Liver (tissue), 9 donors: ENCODE data around the gene GLIPR1. TPM values are rescaled to one million over a fixed set of nuclear protein-coding genes. Genes with fewer than 3 reads are reported as not detected.
A peak's percentile ranks its signal among the peaks of the same experiment; 100 is the strongest.

Source experiments
- DNase-seq: peaks from one replicate; pipeline ENCODE4 v3.0.0-alpha.2; 2017; ENCODE audit warnings: low spot score
- H3K27ac ChIP-seq, 2 donors: one replicate each; pipeline ENCODE4 v1.7.0; 2013; ENCODE audit warnings: inconsistent platforms in 2 of 2, low read length in 2 of 2, control low read depth in 1 of 2, low read depth in 1 of 2, mild to moderate bottlenecking in 1 of 2
- H3K27me3 ChIP-seq, 4 donors: one replicate each; pipeline versions ENCODE4 v1.6.1 to v1.7.0; 2013; ENCODE audit warnings: low read length in 3 of 4, inconsistent platforms in 1 of 4, mild to moderate bottlenecking in 1 of 4, moderate library complexity in 1 of 4; ENCODE audit not compliant: control insufficient read depth in 4 of 4, insufficient read depth in 4 of 4
- H3K36me3 ChIP-seq, 4 donors: one replicate each; pipeline versions ENCODE4 v1.6.1 to v1.7.0; 2013; ENCODE audit warnings: low read length in 3 of 4, mild to moderate bottlenecking in 3 of 4, low read depth in 1 of 4, moderate library complexity in 1 of 4; ENCODE audit not compliant: control insufficient read depth in 4 of 4, insufficient read depth in 3 of 4
- H3K4me1 ChIP-seq, 4 donors: one replicate each; pipeline versions ENCODE4 v1.6.1 to v1.7.0; 2013; ENCODE audit warnings: low read length in 3 of 4, mild to moderate bottlenecking in 3 of 4, moderate library complexity in 1 of 4; ENCODE audit not compliant: control insufficient read depth in 4 of 4, insufficient read depth in 4 of 4
- H3K4me3 ChIP-seq, 3 donors: one replicate each; pipeline versions ENCODE4 v1.6.1 to v1.7.0; 2013; ENCODE audit warnings: low read length in 3 of 3, control low read depth in 1 of 3, low read depth in 1 of 3, mild to moderate bottlenecking in 1 of 3
- H3K9ac ChIP-seq, 2 donors: one replicate each; pipeline ENCODE4 v1.7.0; 2013; ENCODE audit warnings: low read length in 2 of 2, mild to moderate bottlenecking in 2 of 2, moderate library complexity in 2 of 2, control low read depth in 1 of 2, low read depth in 1 of 2
- H3K9me3 ChIP-seq, 4 donors: one replicate each; pipeline versions ENCODE4 v1.6.1 to v1.7.0; 2013; ENCODE audit warnings: low read length in 3 of 4; ENCODE audit not compliant: control insufficient read depth in 4 of 4
- CTCF ChIP-seq: fragments of 150-350 bp; IDR thresholded peaks from 2 replicates; pipeline ENCODE4 v1.5.1; 2017; ENCODE audit warnings: improper control_type of control experiment, low read depth, low read length; ENCODE audit not compliant: missing input control
- EGR1 ChIP-seq, 2 donors: IDR thresholded peaks; 2 replicates each; pipeline ENCODE4 v1.6.1; 2016 to 2018; ENCODE audit warnings: antibody characterized with exemption in 2 of 2, low read depth in 2 of 2
- FOXA1 ChIP-seq: IDR thresholded peaks from 2 replicates; pipeline ENCODE4 v1.6.1; 2016; ENCODE audit warnings: antibody characterized with exemption
- FOXA2 ChIP-seq: IDR thresholded peaks from 2 replicates; pipeline ENCODE4 v1.6.1; 2016; ENCODE audit warnings: antibody characterized with exemption
- GABPA ChIP-seq, 2 donors: IDR thresholded peaks in 1 of 2; conservative IDR thresholded peaks in 1 of 2; 2 replicates each; pipeline ENCODE4 v1.6.1; 2016; ENCODE audit warnings: antibody characterized with exemption in 2 of 2, mild to moderate bottlenecking in 1 of 2, moderate library complexity in 1 of 2
- HNF4A ChIP-seq, 2 donors: conservative IDR thresholded peaks; 2 replicates each; pipeline ENCODE4 v1.6.1; 2016; ENCODE audit warnings: antibody characterized with exemption in 2 of 2, mild to moderate bottlenecking in 2 of 2
- HNF4G ChIP-seq: IDR thresholded peaks from 2 replicates; pipeline ENCODE4 v1.6.1; 2016; ENCODE audit warnings: antibody characterized with exemption
- JUND ChIP-seq, 2 donors: IDR thresholded peaks; 2 replicates each; pipeline ENCODE4 v1.6.1; 2016; ENCODE audit warnings: antibody characterized with exemption in 2 of 2
- MAX ChIP-seq: IDR thresholded peaks from 2 replicates; pipeline ENCODE4 v1.6.1; 2016; ENCODE audit warnings: antibody characterized with exemption
- NR2F2 ChIP-seq: IDR thresholded peaks from 2 replicates; pipeline ENCODE4 v1.6.1; 2016; ENCODE audit warnings: antibody characterized with exemption
- RAD21 ChIP-seq, 2 donors: IDR thresholded peaks; 2 replicates each; pipeline ENCODE4 v1.6.1; 2016; ENCODE audit warnings: antibody characterized with exemption in 2 of 2, mild to moderate bottlenecking in 2 of 2
- RXRA ChIP-seq, 2 donors: IDR thresholded peaks; 2 replicates each; pipeline ENCODE4 v1.6.1; 2017 to 2018; ENCODE audit warnings: antibody characterized with exemption in 2 of 2, mild to moderate bottlenecking in 1 of 2
- SP1 ChIP-seq: IDR thresholded peaks from 2 replicates; pipeline ENCODE4 v1.6.1; 2018; ENCODE audit warnings: antibody characterized with exemption, mild to moderate bottlenecking
- TAF1 ChIP-seq: conservative IDR thresholded peaks from 2 replicates; pipeline ENCODE4 v1.6.1; 2016; ENCODE audit warnings: antibody characterized with exemption, mild to moderate bottlenecking
- YY1 ChIP-seq: IDR thresholded peaks from 2 replicates; pipeline ENCODE4 v1.6.1; 2016; ENCODE audit warnings: antibody characterized with exemption, mild to moderate bottlenecking
- ZBTB33 ChIP-seq: IDR thresholded peaks from 2 replicates; pipeline ENCODE4 v1.6.1; 2016; ENCODE audit warnings: antibody characterized with exemption
- WGBS: extraction: QIAGEN DNeasy Blood & Tissue Kit; methylation state at CpG from one replicate; pipeline ENCODE4 v1.1.7; 2013; 5-methylcytosine and 5-hydroxymethylcytosine counted together
- polyA plus RNA-seq, 2 donors: library from polyadenylated mRNA; stranded (reverse) in 1 of 2; unstranded in 1 of 2; fragments of 200-250 nt in 1 of 2; fragments of >200 nt in 1 of 2; fragmentation: Nextera tagmentation in 1 of 2; extraction: Ambion mirVana in 1 of 2; gene quantifications; one replicate each; pipeline versions ENCODE4 v1.2.1 to v1.2.3, GENCODE V29; 2013 to 2015
- total RNA-seq, 2 donors: library from RNA; depleted of rRNA; stranded (reverse); fragments of >200 nt; gene quantifications; one replicate each; pipeline ENCODE4 v1.2.3, GENCODE V29; 2014
- donor health status: healthy.
- donor health status: healthy.
- donor health status: healthy.
- donor health status: healthy.
- donor health status: healthy.

GLIPR1 gene
- total and polyA plus RNA-seq, 4 donors, result 3.0 to 8.2 (median 4.7) TPM

GRCh38 chr12:75525263-75525662, 44.7 kb downstream of the GLIPR1 start (continued):
- TF ChIP-seq ZBTB33, result no peak

GRCh38 chr12:75526655-75527511, 46.3 kb downstream of the GLIPR1 start:
- Histone ChIP-seq H3K9me3 (no peaks in the 10 kb centered on the region), H3K36me3 (no peaks in the 10 kb centered on the region), H3K4me1 (no peaks in the 10 kb centered on the region), H3K9ac (no peak overlapping the region), H3K4me3 (no peak overlapping the region), H3K27ac (no peak overlapping the region), H3K27me3 (no peaks in the 10 kb centered on the region)
- TF ChIP-seq RXRA (IDR thresholded peaks at IDR 0.05), result no peak
- TF ChIP-seq GABPA (IDR thresholded peaks at IDR 0.05 in 1 of 2, conservative IDR thresholded peaks at IDR 0.05 in 1 of 2), result no peak
- TF ChIP-seq MAX, result no peak
- TF ChIP-seq CTCF, result peak; percentile 64
- TF ChIP-seq RAD21 (IDR thresholded peaks at IDR 0.05), result peak; percentile 90
- TF ChIP-seq JUND (IDR thresholded peaks at IDR 0.05), result no peak
- no peak for TF ChIP-seq EGR1 (IDR thresholded peaks at IDR 0.05; ENCODE audit: low read depth in 2 of 2)
- no peak for TF ChIP-seq FOXA1
- no peak for TF ChIP-seq TAF1
- WGBS, result 30% methylated on average over 4 of the region's 4 CpGs
- no peak for DNase-seq

- 62% methylated on average over 2 of the region's 2 CpGs for WGBS
- Histone ChIP-seq H3K27me3 (no peaks in the 10 kb centered on the region), H3K4me1 (no peaks in the 10 kb centered on the region), H3K36me3 (no peaks in the 10 kb centered on the region), H3K9me3 (no peaks in the 10 kb centered on the region), H3K4me3 (no peak overlapping the region), H3K27ac (no peak overlapping the region), H3K9ac (no peak overlapping the region)
- TF ChIP-seq HNF4G (no peak), HNF4A (conservative IDR thresholded peaks at IDR 0.05) (no peak), FOXA2 (no peak), MAX (no peak), SP1 (no peak), JUND (IDR thresholded peaks at IDR 0.05) (no peak), YY1 (no peak), NR2F2 (no peak), TAF1 (no peak), ZBTB33 (no peak), FOXA1 (no peak), RAD21 (IDR thresholded peaks at IDR 0.05) (no peak), EGR1 (IDR thresholded peaks at IDR 0.05; ENCODE audit: low read depth in 2 of 2) (no peak)
- DNase-seq, result no peak
These were observed 47.7 kb downstream of the GLIPR1 start for GRCh38 chr12:75528272-75528671.
